Measurements from ENCODE around the gene TIMM23B.
"Not testable (repeated sequence)": the region's sequence is repeated elsewhere in the genome, so short reads cannot be mapped to it uniquely, and the experiment has no call there.

TIMM23B gene

GRCh38 chr10:49941447-49942338, at the start of gene TIMM23B, which contains the start of gene PARG:
Gene TIMM23B, plus strand, starts transcription at chr10:49942053. Its CDS starts 142 bp downstream, at chr10:49942195.
Gene PARG, minus strand, starts transcription at chr10:49942027. Its CDS starts 302 bp downstream, at chr10:49941725.
- DNase-seq = peak; percentile 69

DNA sequence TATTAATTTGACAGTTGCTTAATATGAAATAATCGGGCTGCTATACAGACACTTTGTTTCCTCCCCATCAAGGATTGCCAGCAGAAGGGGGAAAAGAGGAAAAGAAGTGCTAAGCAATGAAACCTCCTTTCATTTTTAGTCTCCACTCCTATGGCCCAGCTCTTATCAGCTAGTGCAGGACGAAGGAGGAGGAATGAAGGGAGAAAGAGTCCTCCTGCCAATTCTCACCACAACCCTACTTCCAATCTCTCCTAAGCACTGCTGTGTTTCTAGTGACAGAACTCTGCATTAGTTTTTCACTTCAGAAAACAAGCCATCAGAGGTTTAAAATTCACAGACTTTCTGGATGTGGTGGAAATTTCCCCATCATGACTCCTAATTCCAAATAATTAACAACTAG, 41.9 kb upstream of the TIMM23B start:
- not testable (repeated sequence) for DNase-seq

DNA sequence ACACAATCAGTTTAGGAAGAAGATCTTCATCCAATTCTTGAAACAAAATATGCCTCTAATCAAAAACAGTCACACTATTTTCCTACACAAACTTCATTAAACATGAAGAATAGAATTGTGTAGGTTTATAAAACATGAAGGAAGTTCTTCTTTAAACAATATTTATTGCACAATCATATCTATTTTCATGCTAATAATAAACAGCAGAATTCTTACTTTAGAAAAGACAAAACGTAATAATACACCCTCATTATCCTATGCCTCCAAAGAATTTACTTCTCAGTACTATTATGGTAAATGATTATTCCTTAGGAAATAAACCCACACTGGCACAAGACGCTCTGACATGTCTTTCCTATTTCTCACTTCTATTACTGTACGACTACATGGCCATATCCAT, 41.4 kb upstream of the TIMM23B start:
- not testable (repeated sequence) for DNase-seq

DNA sequence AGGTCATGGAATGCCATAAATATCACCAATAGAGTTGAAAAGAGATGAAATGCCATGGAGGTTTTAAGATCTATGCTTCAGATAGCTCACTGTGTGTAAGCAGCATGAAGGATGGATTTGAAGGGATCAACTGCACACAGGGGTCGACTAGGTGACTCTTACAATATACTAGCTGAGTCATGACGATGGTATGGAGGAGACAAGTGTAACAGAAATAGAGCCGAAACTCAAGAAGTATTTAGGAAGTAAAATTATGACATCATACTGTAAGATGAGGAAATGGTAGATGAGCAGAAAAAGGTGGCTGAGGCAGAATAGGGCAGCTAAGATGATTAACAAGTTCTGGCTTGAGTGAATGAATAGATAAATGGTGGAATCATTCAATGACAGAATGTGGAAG, 38.0 kb upstream of the TIMM23B start:
- DNase-seq = not testable (repeated sequence)

GRCh38 chr10:49908290-49909080, 33.4 kb upstream of the TIMM23B start:
- DNase-seq = not testable (repeated sequence)

GRCh38 chr10:49910295-49910694, 31.6 kb upstream of the TIMM23B start:
- not testable (repeated sequence) for DNase-seq

DNA sequence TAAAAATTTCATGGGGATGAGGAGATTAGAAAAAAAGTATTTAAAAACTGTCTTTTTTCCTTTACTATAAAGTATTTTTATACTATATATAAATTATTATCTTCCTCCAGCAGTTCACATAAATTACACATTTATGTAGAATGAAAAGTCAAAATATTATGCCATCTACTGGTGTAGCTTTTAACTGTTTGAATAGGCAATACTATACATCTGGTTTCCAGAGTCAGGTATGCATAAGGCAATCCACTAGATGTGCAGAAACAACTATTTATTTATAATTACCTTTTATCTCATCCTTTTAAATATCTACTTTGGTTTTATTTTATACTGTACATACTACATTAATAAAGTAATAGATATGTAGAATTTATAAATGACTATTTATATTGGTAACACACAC, 25.4 kb upstream of the TIMM23B start:
- DNase-seq = not testable (repeated sequence)

GRCh38 chr10:49917927-49918326, 23.9 kb upstream of the TIMM23B start:
- DNase-seq = not testable (repeated sequence)

- not testable (repeated sequence) for DNase-seq
Measured at GRCh38 chr10:49922041-49922440, 19.8 kb upstream of the TIMM23B start.

DNA sequence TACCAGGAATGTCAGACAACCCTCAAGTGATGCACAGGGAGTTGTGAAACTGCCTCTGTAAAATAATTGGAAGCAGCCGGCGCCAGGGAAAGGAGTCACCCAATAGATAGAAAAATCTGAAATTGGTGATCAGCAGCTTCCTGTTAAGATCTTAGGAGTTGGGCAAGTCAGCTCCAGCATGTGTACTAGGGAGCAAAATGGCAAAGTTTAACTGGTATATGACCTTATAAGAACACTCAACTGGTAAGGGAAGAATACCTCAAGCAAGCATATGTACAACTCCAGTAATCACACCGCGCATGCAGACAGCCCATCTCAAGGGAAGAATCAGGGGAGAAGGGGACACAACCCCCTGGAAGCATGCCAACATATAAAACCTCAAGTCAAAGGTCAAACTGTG, 18.3 kb upstream of the TIMM23B start:
- DNase-seq = not testable (repeated sequence)

DNA sequence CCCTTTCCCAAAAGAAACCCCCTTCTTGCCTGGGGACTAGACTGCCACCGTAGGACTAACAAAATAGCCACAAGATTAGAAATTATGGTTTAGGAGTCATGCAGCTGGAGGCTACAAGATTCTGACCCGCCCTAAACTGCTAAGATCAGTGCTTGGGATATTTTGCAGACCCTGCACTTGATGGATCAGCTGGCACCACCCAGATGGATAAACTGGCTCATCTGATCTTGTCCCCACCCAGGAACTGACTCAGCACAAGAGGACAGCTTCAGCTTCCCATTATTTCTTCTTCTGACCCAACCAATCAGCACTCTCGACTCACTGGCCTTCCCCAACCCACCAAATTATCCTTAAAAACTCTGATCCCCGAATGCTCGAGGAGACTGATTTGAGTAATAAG, 10.6 kb upstream of the TIMM23B start:
- DNase-seq = not testable (repeated sequence)

GRCh38 chr10:49931959-49932728, 9.7 kb upstream of the TIMM23B start:
- not testable (repeated sequence) for DNase-seq

DNA sequence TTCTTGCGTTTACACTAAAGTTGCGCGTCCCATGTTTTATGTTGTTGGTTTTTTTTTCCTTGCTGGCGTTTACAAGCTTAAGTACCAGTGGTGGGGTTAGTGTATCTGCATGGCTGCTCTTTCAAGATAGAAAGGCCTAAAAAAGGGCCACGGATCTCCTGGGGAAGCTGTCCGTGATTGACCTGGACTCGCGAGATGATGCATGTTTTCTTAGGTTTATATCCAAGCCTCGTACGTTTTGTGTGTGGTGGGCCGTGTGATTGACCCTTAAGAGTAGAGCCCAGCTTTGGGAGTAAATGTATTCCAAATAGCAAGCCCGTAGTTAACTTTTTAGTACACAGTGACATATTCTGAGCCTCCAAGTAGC, 469 bp downstream of the TIMM23B start:
- DNase-seq = not testable (repeated sequence)

DNA sequence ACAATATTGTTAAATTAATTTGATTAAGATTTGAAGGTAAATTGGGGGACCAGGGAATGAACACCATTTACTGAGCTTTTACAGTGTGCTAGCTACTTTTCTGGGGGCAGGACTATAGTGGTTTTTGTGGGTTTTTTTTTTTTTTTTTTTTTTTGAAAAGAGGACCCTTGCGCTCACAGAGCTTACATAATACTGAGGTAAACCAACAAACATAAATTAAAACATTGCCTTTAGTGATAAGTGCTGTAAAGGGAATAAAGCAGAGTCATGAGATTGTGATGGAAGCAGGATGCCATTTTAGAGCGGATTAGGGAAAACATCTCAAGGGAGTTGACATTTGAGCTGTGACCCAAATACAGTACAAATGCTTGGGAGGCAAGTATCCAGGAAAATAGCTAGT, 1.8 kb downstream of the TIMM23B start:
- DNase-seq = not testable (repeated sequence)

DNA sequence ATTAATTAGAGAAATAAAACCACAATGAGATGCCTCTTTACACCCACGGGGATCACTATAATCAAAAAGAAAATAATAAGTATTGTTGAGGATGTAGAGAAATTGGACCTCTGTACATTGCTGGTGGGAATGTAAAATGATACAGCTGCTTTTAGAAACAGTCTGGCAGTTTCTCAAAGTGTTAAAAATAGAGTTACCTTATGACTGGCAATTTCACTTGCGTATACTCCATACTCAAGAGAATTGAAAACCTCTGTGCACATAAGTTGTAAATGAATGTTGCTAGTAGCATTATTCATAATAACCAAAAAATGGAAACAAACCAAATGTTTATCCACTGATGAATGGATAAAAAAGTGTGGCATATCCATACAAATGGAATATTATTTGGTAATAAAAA, 6.3 kb downstream of the TIMM23B start:
- not testable (repeated sequence) for DNase-seq

- DNase-seq = not testable (repeated sequence)
Measured at GRCh38 chr10:49948737-49949136, 6.9 kb downstream of the TIMM23B start.

DNA sequence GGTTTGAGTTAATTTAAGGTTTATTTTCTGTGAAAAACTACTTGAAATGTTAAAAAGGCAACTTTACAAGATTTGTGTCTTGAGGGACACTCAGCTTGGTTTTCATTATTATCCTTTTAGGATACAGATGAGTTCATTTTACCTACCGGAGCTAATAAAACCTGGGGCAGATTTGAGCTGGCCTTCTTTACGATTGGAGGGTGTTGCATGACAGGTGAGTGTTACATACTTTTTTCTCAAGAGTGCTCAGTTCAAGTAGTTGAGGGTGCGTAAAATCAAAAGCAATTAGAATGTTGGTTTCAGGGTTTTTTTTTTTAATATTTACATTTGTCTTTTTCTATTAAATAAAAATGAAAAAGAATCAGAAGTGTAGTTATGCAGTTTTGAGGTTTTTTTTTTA, 10.2 kb downstream of the TIMM23B start:
- not testable (repeated sequence) for DNase-seq

GRCh38 chr10:49953122-49953521, 11.3 kb downstream of the TIMM23B start:
- not testable (repeated sequence) for DNase-seq

- DNase-seq = not testable (repeated sequence)
Measured at GRCh38 chr10:49970331-49970857, 28.5 kb downstream of the TIMM23B start.

- DNase-seq = not testable (repeated sequence)
Measured at GRCh38 chr10:49971466-49971865, 29.6 kb downstream of the TIMM23B start.

GRCh38 chr10:49972094-49972493, 30.2 kb downstream of the TIMM23B start:
- not testable (repeated sequence) for DNase-seq

GRCh38 chr10:49977756-49978155, 35.9 kb downstream of the TIMM23B start:
- not testable (repeated sequence) for DNase-seq

Data from GDM1 (cell line).